MG63 (cell line): ENCODE results near the gene PCSK4. TPM values are rescaled to one million over a fixed set of nuclear protein-coding genes. Genes with fewer than 3 reads are reported as not detected.

ENCODE experiments used
- DNase-seq: peaks from one replicate; pipeline ENCODE4 v3.0.0-alpha.2; 2020
- H3K27me3 ChIP-seq: fragments of 250-450 bp; sonication (Bioruptor Pico); 2 replicates; pipeline ENCODE4 v1.5.1; 2020; ENCODE audit warnings: mild to moderate bottlenecking, moderate library complexity
- H3K36me3 ChIP-seq: fragments of 250-450 bp; sonication (Bioruptor Pico); 2 replicates; pipeline ENCODE4 v1.5.1; 2020; ENCODE audit warnings: mild to moderate bottlenecking, moderate library complexity
- H3K4me3 ChIP-seq: fragments of 250-450 bp; sonication (Bioruptor Pico); 2 replicates; pipeline ENCODE4 v1.5.1; 2020; ENCODE audit warnings: mild to moderate bottlenecking, moderate library complexity
- H3K9me3 ChIP-seq: fragments of 250-450 bp; sonication (Bioruptor Pico); 2 replicates; pipeline ENCODE4 v1.5.1; 2020; ENCODE audit warnings: mild to moderate bottlenecking, moderate library complexity
- total RNA-seq: library from RNA; depleted of rRNA; stranded (reverse); fragments of >200 nt; shearing (Covaris generic); gene quantifications from 2 replicates; pipeline ENCODE4 v1.2.3, GENCODE V29; 2014; ENCODE audit warnings: low replicate concordance

PCSK4 gene
- total RNA-seq, 1 experiment from 2014 or later: 0.40 TPM

GRCh38 chr19:1457031-1457739, 33.0 kb downstream of the PCSK4 start:
- H3K36me3 ChIP-seq: no peaks in the 10 kb centered on the region
- no peak overlapping the region for H3K4me3 ChIP-seq
- no peak for DNase-seq
- H3K27me3 ChIP-seq: 0 out of 2 replicates have a peak, but pooled peaks cover 4% of the 10 kb centered on the region
- no peaks in the 10 kb centered on the region for H3K9me3 ChIP-seq

GRCh38 chr19:1456121-1456900, 33.8 kb downstream of the PCSK4 start:
- no peak overlapping the region for H3K4me3 ChIP-seq
- 0 out of 2 replicates have a peak, but pooled peaks cover 4% of the 10 kb centered on the region for H3K27me3 ChIP-seq
- no peaks in the 10 kb centered on the region for H3K9me3 ChIP-seq
- no peak for DNase-seq
- H3K36me3 ChIP-seq: no peaks in the 10 kb centered on the region

GRCh38 chr19:1455336-1456120, 34.6 kb downstream of the PCSK4 start:
- DNase-seq: peak; percentile 66
- 0 out of 2 replicates have a peak, but pooled peaks cover 4% of the 10 kb centered on the region for H3K27me3 ChIP-seq

GRCh38 chr19:1455002-1455335, 35.2 kb downstream of the PCSK4 start:
- H3K27me3 ChIP-seq: 0 out of 2 replicates have a peak, but pooled peaks cover 4% of the 10 kb centered on the region

More at GRCh38 chr19:1455336-1456120, 34.6 kb downstream of the PCSK4 start:
- no peak overlapping the region for H3K4me3 ChIP-seq
- H3K9me3 ChIP-seq: no peaks in the 10 kb centered on the region
- no peaks in the 10 kb centered on the region for H3K36me3 ChIP-seq

GRCh38 chr19:1453525-1454364, 36.4 kb downstream of the PCSK4 start:
- DNase-seq: peak; percentile 81
- Histone ChIP-seq H3K4me3 (no peak overlapping the region), H3K36me3 (no peaks in the 10 kb centered on the region), H3K9me3 (no peaks in the 10 kb centered on the region), H3K27me3 (0 out of 2 replicates have a peak, but pooled peaks cover 4% of the 10 kb centered on the region)

More at GRCh38 chr19:1455002-1455335, 35.2 kb downstream of the PCSK4 start:
- no peak overlapping the region for H3K4me3 ChIP-seq
- no peaks in the 10 kb centered on the region for H3K9me3 ChIP-seq
- no peaks in the 10 kb centered on the region for H3K36me3 ChIP-seq
- peak; percentile 44 for DNase-seq

- Histone ChIP-seq H3K27me3 (0 out of 2 replicates have a peak, but pooled peaks cover 4% of the 10 kb centered on the region), H3K4me3 (no peak overlapping the region), H3K36me3 (no peaks in the 10 kb centered on the region), H3K9me3 (no peaks in the 10 kb centered on the region)
- DNase-seq: no peak
Observed at GRCh38 chr19:1452802-1453524, 37.2 kb downstream of the PCSK4 start.

- Histone ChIP-seq H3K36me3 (no peaks in the 10 kb centered on the region), H3K9me3 (no peaks in the 10 kb centered on the region), H3K27me3 (0 out of 2 replicates have a peak, but pooled peaks cover 4% of the 10 kb centered on the region), H3K4me3 (no peak overlapping the region)
- DNase-seq: no peak
Observed at GRCh38 chr19:1451916-1452801, 38.0 kb downstream of the PCSK4 start.

- Histone ChIP-seq H3K4me3 (no peak overlapping the region), H3K27me3 (no peaks in the 10 kb centered on the region), H3K9me3 (no peaks in the 10 kb centered on the region), H3K36me3 (no peaks in the 10 kb centered on the region)
- DNase-seq: no peak
Observed at GRCh38 chr19:1450735-1451731, 39.1 kb downstream of the PCSK4 start.

- H3K9me3 ChIP-seq: no peaks in the 10 kb centered on the region
- no peaks in the 10 kb centered on the region for H3K27me3 ChIP-seq
- no peak for DNase-seq
- no peaks in the 10 kb centered on the region for H3K36me3 ChIP-seq
- no peak within 1 kb of the TSS for H3K4me3 ChIP-seq
Observed at GRCh38 chr19:1449467-1450442, 40.4 kb downstream of the PCSK4 start, which contains the start of gene APC2. TSS of gene APC2 (plus strand) at chr19:1450121. CDS start at chr19:1453002, 2,881 bp downstream.

GRCh38 chr19:1447944-1448343, 42.2 kb downstream of the PCSK4 start:
- Histone ChIP-seq H3K27me3 (no peaks in the 10 kb centered on the region), H3K9me3 (no peaks in the 10 kb centered on the region), H3K36me3 (no peaks in the 10 kb centered on the region), H3K4me3 (no peak overlapping the region)
- no peak for DNase-seq

- no peaks in the 10 kb centered on the region for H3K9me3 ChIP-seq
- no peak overlapping the region for H3K4me3 ChIP-seq
- peaks cover 3% of the 10 kb centered on the region; the same call in 1 of the 2 replicates for H3K36me3 ChIP-seq
- no peaks in the 10 kb centered on the region for H3K27me3 ChIP-seq
- DNase-seq: no peak
Observed at GRCh38 chr19:1447504-1447903, 42.6 kb downstream of the PCSK4 start.

GRCh38 chr19:1446713-1447481, 43.3 kb downstream of the PCSK4 start:
- no peaks in the 10 kb centered on the region for H3K27me3 ChIP-seq
- peaks cover 9% of the 10 kb centered on the region; the same call in 1 of the 2 replicates for H3K36me3 ChIP-seq
- no peaks in the 10 kb centered on the region for H3K9me3 ChIP-seq
- no peak for DNase-seq
- H3K4me3 ChIP-seq: no peak overlapping the region
